ENCODE data around the gene FUT4.

DNA sequence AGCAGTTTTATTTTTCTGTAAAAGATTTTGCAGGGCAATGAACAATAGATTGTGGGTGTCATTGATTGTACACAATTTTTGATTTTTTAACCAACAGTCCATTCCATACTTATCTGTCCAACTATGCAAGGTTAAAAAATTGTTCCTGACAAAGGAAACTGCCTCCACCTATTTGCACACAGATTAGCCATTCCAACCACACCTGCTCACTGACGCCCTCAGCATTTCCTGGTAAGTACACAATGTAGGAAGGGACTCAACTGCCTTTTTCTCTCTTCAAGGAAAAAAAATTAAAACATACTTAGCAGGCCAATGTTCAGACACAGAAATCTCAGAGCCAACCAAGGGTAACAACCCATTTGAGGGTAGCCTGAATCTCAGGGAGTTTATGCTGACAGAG is 4.3 kb upstream of the FUT4 start:
- TF ChIP-seq, protein P1, sequence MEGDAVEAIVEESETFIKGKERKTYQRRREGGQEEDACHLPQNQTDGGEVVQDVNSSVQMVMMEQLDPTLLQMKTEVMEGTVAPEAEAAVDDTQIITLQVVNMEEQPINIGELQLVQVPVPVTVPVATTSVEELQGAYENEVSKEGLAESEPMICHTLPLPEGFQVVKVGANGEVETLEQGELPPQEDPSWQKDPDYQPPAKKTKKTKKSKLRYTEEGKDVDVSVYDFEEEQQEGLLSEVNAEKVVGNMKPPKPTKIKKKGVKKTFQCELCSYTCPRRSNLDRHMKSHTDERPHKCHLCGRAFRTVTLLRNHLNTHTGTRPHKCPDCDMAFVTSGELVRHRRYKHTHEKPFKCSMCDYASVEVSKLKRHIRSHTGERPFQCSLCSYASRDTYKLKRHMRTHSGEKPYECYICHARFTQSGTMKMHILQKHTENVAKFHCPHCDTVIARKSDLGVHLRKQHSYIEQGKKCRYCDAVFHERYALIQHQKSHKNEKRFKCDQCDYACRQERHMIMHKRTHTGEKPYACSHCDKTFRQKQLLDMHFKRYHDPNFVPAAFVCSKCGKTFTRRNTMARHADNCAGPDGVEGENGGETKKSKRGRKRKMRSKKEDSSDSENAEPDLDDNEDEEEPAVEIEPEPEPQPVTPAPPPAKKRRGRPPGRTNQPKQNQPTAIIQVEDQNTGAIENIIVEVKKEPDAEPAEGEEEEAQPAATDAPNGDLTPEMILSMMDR (IDR thresholded peaks at IDR 0.05) = no peak
- no peak for TF ChIP-seq POLR2A (IDR thresholded peaks at IDR 0.05)
